OCI-LY3 (cell line): ENCODE results near the gene RTF2.

Experiments used
- H2AFZ ChIP-seq: fragments of 200-600, 300-600 bp; shearing (Covaris generic); 2 replicates; pipeline ENCODE4 v1.6.0; 2014; ENCODE audit warnings: antibody characterized with exemption, low read depth, low read length
- H3K27ac ChIP-seq: fragments of 200-600, 300-600 bp; sonication (generic); 2 replicates; pipeline ENCODE4 v1.5.1; 2014; ENCODE audit warnings: mild to moderate bottlenecking, low read length, moderate library complexity, mixed read lengths
- H3K27me3 ChIP-seq: fragments of 200-600, 300-600 bp; sonication (generic); 2 replicates; pipeline ENCODE4 v1.6.1; 2014; ENCODE audit warnings: low read depth, low read length, mixed read lengths
- H3K36me3 ChIP-seq: fragments of 200-600, 300-600 bp; sonication (generic); replicated peaks from 2 replicates; pipeline ENCODE3; 2014; ENCODE audit warnings: low read depth, low read length, mixed read lengths
- H3K4me1 ChIP-seq: fragments of 300-600, 200-600 bp; sonication (generic); 2 replicates; pipeline ENCODE4 v1.6.1; 2014; ENCODE audit warnings: low read length, mixed read lengths
- H3K4me2 ChIP-seq: fragments of 200-600, 300-600 bp; sonication (generic); 2 replicates; pipeline ENCODE4 v1.6.1; 2014; ENCODE audit warnings: low read length, mixed read lengths
- H3K4me3 ChIP-seq: fragments of 300-600, 200-600 bp; sonication (generic); 2 replicates; pipeline ENCODE4 v1.5.1; 2014; ENCODE audit warnings: antibody characterized with exemption, mild to moderate bottlenecking, low read length, moderate library complexity
- H3K79me2 ChIP-seq: fragments of 300-600, 200-600 bp; shearing (Covaris generic); 2 replicates; pipeline ENCODE4 v1.6.1; 2014; ENCODE audit warnings: mild to moderate bottlenecking, low read length, mixed read lengths
- H3K9ac ChIP-seq: fragments of 300-600, 200-600 bp; shearing (Covaris generic); 2 replicates; pipeline ENCODE4 v1.6.0; 2014; ENCODE audit warnings: mild to moderate bottlenecking, low read length, moderate library complexity
- H3K9me3 ChIP-seq: fragments of 200-600, 300-600 bp; shearing (Covaris generic); 2 replicates; pipeline ENCODE4 v1.6.1; 2014; ENCODE audit warnings: low read length, mixed read lengths; ENCODE audit not compliant: insufficient read depth
- H4K20me1 ChIP-seq: fragments of 200-600, 300-600 bp; sonication (generic); 2 replicates; pipeline ENCODE4 v1.6.1; 2016; ENCODE audit warnings: low read length, mixed read lengths; ENCODE audit not compliant: insufficient read depth
- EZH2phosphoT487 ChIP-seq: fragments of 200-600 bp; shearing (Covaris generic); IDR thresholded peaks from 2 replicates; pipeline ENCODE4 v1.6.1; 2018; ENCODE audit warnings: antibody characterized with exemption, mixed run types, low read depth
- TF ChIP-seq, protein P1 (sequence below): fragments of 200-600, 300-600 bp; sonication (generic); IDR thresholded peaks from 2 replicates; pipeline ENCODE4 v1.5.1; 2014; ENCODE audit warnings: antibody characterized with exemption, low read length, low read depth

Gene RTF2, protein sequence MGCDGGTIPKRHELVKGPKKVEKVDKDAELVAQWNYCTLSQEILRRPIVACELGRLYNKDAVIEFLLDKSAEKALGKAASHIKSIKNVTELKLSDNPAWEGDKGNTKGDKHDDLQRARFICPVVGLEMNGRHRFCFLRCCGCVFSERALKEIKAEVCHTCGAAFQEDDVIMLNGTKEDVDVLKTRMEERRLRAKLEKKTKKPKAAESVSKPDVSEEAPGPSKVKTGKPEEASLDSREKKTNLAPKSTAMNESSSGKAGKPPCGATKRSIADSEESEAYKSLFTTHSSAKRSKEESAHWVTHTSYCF

DNA sequence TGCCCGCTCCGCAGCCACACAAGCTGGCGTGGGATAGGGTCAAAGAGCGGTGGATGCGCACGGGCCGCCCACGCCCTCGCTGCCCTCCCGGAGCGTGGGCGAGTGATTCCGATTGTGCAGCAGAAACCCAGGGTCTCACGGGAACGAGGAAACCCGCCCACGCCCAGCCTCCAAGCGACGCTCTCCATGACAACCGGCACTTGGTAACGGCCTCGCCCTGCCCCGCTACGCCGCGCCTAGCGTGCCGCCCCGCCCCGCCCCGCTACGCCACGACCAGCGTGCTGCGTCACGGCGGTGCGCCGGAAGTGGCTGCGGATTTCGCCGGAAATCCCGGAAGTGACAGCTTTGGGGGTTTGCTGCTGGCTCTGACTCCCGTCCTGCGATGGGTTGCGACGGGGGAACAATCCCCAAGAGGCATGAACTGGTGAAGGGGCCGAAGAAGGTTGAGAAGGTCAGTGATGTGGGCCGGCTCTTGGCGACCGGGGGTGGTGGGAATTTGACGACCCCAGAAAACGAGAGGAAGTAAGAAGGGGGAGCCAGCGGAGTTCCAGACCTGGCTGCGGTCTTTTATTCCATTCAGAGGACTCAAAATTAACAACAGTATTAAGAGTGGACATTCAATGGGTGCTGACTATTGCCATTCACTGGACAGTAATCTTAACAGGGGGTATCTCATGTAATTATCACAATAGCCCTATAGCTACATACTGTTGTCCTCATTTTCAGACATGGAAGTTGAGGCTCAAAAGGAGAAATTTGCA lies at the start of gene RTF2:
Gene RTF2 (plus strand): TSS at position 312 of the 761 bp plus-strand sequence. CDS start 71 bp downstream, at position 383.
- H3K9ac ChIP-seq, result peak within 1 kb of the TSS; percentile 78
- H3K4me1 ChIP-seq, result peaks cover 44% of the 10 kb centered on the region
- peaks cover 41% of the 10 kb centered on the region for H3K79me2 ChIP-seq
- H4K20me1 ChIP-seq, result no peaks in the 10 kb centered on the region
- H3K9me3 ChIP-seq, result no peaks in the 10 kb centered on the region
- H2AFZ ChIP-seq, result peak within 1 kb of the TSS; percentile 8; the same call in 1 of the 2 replicates
- peak within 1 kb of the TSS; percentile 95 for H3K27ac ChIP-seq
- peak within 1 kb of the TSS; percentile 87 for H3K4me3 ChIP-seq
- TF ChIP-seq EZH2phosphoT487, result no peak
- TF ChIP-seq, protein P1, sequence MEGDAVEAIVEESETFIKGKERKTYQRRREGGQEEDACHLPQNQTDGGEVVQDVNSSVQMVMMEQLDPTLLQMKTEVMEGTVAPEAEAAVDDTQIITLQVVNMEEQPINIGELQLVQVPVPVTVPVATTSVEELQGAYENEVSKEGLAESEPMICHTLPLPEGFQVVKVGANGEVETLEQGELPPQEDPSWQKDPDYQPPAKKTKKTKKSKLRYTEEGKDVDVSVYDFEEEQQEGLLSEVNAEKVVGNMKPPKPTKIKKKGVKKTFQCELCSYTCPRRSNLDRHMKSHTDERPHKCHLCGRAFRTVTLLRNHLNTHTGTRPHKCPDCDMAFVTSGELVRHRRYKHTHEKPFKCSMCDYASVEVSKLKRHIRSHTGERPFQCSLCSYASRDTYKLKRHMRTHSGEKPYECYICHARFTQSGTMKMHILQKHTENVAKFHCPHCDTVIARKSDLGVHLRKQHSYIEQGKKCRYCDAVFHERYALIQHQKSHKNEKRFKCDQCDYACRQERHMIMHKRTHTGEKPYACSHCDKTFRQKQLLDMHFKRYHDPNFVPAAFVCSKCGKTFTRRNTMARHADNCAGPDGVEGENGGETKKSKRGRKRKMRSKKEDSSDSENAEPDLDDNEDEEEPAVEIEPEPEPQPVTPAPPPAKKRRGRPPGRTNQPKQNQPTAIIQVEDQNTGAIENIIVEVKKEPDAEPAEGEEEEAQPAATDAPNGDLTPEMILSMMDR, result no peak
- H3K4me2 ChIP-seq, result peak within 1 kb of the TSS; percentile 95
- no peaks in the 10 kb centered on the region for H3K27me3 ChIP-seq
- H3K36me3 ChIP-seq, result peaks cover 20% of the 10 kb centered on the region

DNA sequence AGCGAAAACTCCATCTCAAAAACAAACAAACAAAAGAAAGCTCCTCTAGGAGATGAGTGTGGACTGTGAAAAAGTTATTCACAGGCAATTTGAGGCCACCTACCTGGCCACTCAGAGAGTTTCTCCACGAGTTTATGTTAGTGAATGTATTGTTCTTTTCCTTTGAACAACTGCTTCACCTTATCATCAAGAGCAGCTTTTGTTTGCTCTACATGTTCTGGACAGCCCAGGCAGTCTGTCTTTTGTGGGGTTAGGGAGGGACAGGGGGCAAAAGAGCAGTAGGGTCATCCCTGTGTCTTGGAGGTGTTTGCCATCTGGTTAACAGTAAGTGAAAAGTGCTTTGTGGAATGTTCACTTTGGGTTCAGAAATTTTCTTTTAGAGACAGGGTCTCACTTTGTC lies 48.4 kb upstream of the RTF2 start:
- no peak for TF ChIP-seq EZH2phosphoT487
- TF ChIP-seq, protein P1, result no peak
- no peaks in the 10 kb centered on the region for H3K27me3 ChIP-seq
- H3K27ac ChIP-seq, result no peak overlapping the region
- H3K4me3 ChIP-seq, result no peak overlapping the region
- no peaks in the 10 kb centered on the region for H4K20me1 ChIP-seq
- no peak overlapping the region for H2AFZ ChIP-seq
- H3K4me1 ChIP-seq, result peaks cover 10% of the 10 kb centered on the region
- H3K9me3 ChIP-seq, result no peaks in the 10 kb centered on the region
- H3K79me2 ChIP-seq, result no peaks in the 10 kb centered on the region
- peaks cover 31% of the 10 kb centered on the region for H3K36me3 ChIP-seq
- no peak overlapping the region for H3K4me2 ChIP-seq
- no peak overlapping the region for H3K9ac ChIP-seq

DNA sequence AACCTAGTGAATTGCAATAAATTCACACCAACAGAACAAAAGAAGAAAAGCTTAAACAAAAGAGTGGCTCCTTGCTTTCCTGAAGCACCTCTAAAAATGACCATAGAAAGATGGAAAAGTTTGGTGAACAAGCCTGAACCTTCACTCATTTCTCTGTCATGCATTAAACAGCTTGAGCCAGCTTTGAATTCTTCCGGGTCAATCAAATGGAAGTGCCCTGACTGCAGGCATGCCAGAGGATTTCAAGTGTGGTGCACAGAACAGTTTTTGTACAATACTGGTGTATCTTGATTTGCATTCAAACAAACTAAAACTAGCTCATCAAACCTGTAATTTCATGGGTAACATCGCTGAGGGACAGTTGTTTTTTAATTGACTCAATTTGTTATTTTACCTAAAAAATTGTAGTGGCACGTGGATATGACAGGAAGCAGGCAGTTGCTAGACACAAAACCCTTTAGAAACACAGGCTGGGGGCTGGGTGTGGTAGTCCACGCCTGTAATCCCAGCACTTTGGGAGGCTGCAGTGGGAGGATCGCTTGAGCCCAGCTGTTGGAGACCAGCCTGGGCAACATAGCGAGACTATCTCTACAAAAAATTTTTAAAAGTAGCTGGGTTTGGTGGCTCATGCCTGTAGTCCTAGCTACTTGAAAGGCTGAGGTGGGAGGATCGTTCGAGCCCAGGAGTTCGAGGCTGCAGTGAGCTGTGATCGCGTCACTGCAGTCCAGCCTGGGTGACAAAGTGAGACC lies 47.3 kb upstream of the RTF2 start:
- H4K20me1 ChIP-seq, result no peaks in the 10 kb centered on the region
- no peaks in the 10 kb centered on the region for H3K27me3 ChIP-seq
- H3K4me3 ChIP-seq, result no peak overlapping the region
- H2AFZ ChIP-seq, result no peak overlapping the region
- no peak overlapping the region for H3K27ac ChIP-seq
- no peak overlapping the region for H3K4me2 ChIP-seq
- no peaks in the 10 kb centered on the region for H3K9me3 ChIP-seq
- H3K36me3 ChIP-seq, result peaks cover 26% of the 10 kb centered on the region
- H3K9ac ChIP-seq, result no peak overlapping the region
- H3K79me2 ChIP-seq, result no peaks in the 10 kb centered on the region
- TF ChIP-seq, protein P1, result no peak
- no peak for TF ChIP-seq EZH2phosphoT487
- H3K4me1 ChIP-seq, result peaks cover 10% of the 10 kb centered on the region
